Muscle layer of colon (tissue), 2 donors: ENCODE measurements around the gene NKX2-8.

Experiments used
- H3K27ac ChIP-seq: one replicate; pipeline ENCODE4 v1.7.0; 2013; ENCODE audit warnings: low read depth, mild to moderate bottlenecking, low read length, moderate library complexity
- H3K27me3 ChIP-seq, 2 donors: one replicate each; pipeline ENCODE4 v1.7.0; 2013; ENCODE audit warnings: low read length in 2 of 2, mild to moderate bottlenecking in 2 of 2; ENCODE audit not compliant: insufficient read depth in 2 of 2, control insufficient read depth in 1 of 2
- H3K36me3 ChIP-seq: one replicate; pipeline ENCODE4 v1.7.0; 2013; ENCODE audit warnings: mild to moderate bottlenecking, low read length; ENCODE audit not compliant: insufficient read depth
- H3K4me1 ChIP-seq: one replicate; pipeline ENCODE4 v1.7.0; 2013; ENCODE audit warnings: mild to moderate bottlenecking, low read length; ENCODE audit not compliant: insufficient read depth
- H3K4me3 ChIP-seq, 2 donors: one replicate each; pipeline ENCODE4 v1.7.0; 2013; ENCODE audit warnings: low read length in 2 of 2, low read depth in 1 of 2, mild to moderate bottlenecking in 1 of 2, moderate library complexity in 1 of 2
- H3K9ac ChIP-seq: one replicate; pipeline ENCODE4 v1.7.0; 2013; ENCODE audit warnings: low read length
- H3K9me3 ChIP-seq: one replicate; pipeline ENCODE4 v1.7.0; 2013; ENCODE audit warnings: mild to moderate bottlenecking, low read length
- donor health status: abdominal sarcoma.
- donor health status: Adenocarcinoma of cecum.

The NKX2-8 gene

GRCh38 chr14:36600431-36600830 lies 18.0 kb upstream of the NKX2-8 start:
- Histone ChIP-seq H3K9ac (no peak overlapping the region), H3K4me1 (no peaks in the 10 kb centered on the region), H3K36me3 (no peaks in the 10 kb centered on the region), H3K4me3 (no peak overlapping the region), H3K27ac (no peak overlapping the region), H3K27me3 (no peaks in the 10 kb centered on the region), H3K9me3 (no peaks in the 10 kb centered on the region)

GRCh38 chr14:36591482-36591881 lies 9.1 kb upstream of the NKX2-8 start:
- no peaks in the 10 kb centered on the region for H3K36me3 ChIP-seq
- no peaks in the 10 kb centered on the region for H3K4me1 ChIP-seq
- no peaks in the 10 kb centered on the region for H3K9me3 ChIP-seq
- no peak overlapping the region for H3K4me3 ChIP-seq
- peaks cover 19 to 21% of the 10 kb centered on the region in 2 donors for H3K27me3 ChIP-seq
- H3K27ac ChIP-seq: no peak overlapping the region
- H3K9ac ChIP-seq: no peak overlapping the region

- H3K27me3 ChIP-seq: peaks cover 21 to 34% of the 10 kb centered on the region in 2 donors
- no peak overlapping the region for H3K9ac ChIP-seq
- no peak overlapping the region for H3K4me3 ChIP-seq
- no peaks in the 10 kb centered on the region for H3K36me3 ChIP-seq
- H3K9me3 ChIP-seq: no peaks in the 10 kb centered on the region
- no peak overlapping the region for H3K27ac ChIP-seq
- no peaks in the 10 kb centered on the region for H3K4me1 ChIP-seq
Observed at GRCh38 chr14:36588788-36589187, 6.4 kb upstream of the NKX2-8 start.

- Histone ChIP-seq H3K36me3 (no peaks in the 10 kb centered on the region), H3K4me3 (no peak overlapping the region), H3K27ac (no peak overlapping the region), H3K27me3 (peaks cover 21 to 38% of the 10 kb centered on the region in 2 donors), H3K4me1 (no peaks in the 10 kb centered on the region), H3K9me3 (no peaks in the 10 kb centered on the region), H3K9ac (no peak overlapping the region)
Observed at GRCh38 chr14:36588119-36588518, 5.7 kb upstream of the NKX2-8 start.

- Histone ChIP-seq H3K27me3 (peaks cover 12 to 52% of the 10 kb centered on the region in 2 donors), H3K4me1 (no peaks in the 10 kb centered on the region), H3K9ac (no peak overlapping the region), H3K36me3 (no peaks in the 10 kb centered on the region), H3K4me3 (no peak overlapping the region), H3K27ac (no peak overlapping the region), H3K9me3 (no peaks in the 10 kb centered on the region)
Observed at GRCh38 chr14:36585100-36585499, 2.7 kb upstream of the NKX2-8 start.

DNA sequence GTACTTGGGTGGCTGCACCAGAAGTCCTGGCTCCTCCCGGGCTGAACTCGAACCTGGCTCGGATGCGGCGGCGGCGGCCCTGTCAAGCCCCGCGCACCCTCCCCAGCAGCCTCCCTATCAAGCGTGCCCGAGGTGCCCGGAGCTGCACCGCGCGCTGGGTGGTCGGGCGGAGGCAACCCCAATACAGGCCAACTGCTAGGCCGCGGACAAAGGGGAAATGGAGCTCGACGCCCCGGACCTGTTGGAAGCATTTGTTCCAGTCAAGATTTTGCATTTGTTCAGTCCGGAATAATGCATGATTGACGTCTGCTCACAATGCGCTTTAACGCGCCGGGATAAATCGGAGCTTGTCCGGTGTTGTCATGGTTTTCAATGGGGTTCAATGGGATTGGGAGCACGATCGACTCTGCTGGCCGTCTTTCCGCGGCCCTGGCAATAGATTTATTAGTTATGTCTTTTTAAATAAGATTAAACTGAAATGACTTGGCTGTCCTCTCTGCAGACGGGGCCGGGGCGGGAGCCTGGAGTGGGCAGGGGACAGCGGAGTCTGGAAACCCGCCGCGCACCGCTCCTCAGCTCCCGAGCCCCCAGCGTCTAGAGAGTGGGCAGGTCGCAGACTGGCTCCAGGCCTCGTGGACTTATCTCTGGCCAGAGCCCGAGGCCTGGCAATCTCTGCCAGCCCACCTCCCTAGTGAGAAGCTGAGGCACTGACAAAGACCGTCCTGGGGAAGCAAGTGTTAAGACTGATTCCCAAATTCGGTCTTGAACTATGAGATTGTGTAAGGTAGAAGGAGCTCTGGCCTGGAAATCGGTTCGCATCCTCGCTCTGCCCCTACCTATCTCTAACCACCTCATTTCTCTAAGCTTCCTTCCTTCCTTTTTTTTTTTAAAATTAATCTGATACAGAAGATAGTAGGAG lies 1.7 kb upstream of the NKX2-8 start:
- Histone ChIP-seq H3K4me3 (no peak overlapping the region), H3K9ac (no peak overlapping the region), H3K36me3 (no peaks in the 10 kb centered on the region), H3K27me3 (peaks cover 10 to 61% of the 10 kb centered on the region in 2 donors), H3K4me1 (no peaks in the 10 kb centered on the region), H3K27ac (no peak overlapping the region), H3K9me3 (no peaks in the 10 kb centered on the region)

- no peak overlapping the region for H3K27ac ChIP-seq
- no peaks in the 10 kb centered on the region for H3K4me1 ChIP-seq
- H3K9ac ChIP-seq: no peak overlapping the region
- no peak overlapping the region for H3K4me3 ChIP-seq
- no peaks in the 10 kb centered on the region for H3K9me3 ChIP-seq
- peaks cover 13 to 65% of the 10 kb centered on the region in 2 donors for H3K27me3 ChIP-seq
- no peaks in the 10 kb centered on the region for H3K36me3 ChIP-seq
Observed at GRCh38 chr14:36583242-36583892, 953 bp upstream of the NKX2-8 start.

- H3K9me3 ChIP-seq: no peaks in the 10 kb centered on the region
Observed at GRCh38 chr14:36582874-36583241, 444 bp upstream of the NKX2-8 start.

DNA sequence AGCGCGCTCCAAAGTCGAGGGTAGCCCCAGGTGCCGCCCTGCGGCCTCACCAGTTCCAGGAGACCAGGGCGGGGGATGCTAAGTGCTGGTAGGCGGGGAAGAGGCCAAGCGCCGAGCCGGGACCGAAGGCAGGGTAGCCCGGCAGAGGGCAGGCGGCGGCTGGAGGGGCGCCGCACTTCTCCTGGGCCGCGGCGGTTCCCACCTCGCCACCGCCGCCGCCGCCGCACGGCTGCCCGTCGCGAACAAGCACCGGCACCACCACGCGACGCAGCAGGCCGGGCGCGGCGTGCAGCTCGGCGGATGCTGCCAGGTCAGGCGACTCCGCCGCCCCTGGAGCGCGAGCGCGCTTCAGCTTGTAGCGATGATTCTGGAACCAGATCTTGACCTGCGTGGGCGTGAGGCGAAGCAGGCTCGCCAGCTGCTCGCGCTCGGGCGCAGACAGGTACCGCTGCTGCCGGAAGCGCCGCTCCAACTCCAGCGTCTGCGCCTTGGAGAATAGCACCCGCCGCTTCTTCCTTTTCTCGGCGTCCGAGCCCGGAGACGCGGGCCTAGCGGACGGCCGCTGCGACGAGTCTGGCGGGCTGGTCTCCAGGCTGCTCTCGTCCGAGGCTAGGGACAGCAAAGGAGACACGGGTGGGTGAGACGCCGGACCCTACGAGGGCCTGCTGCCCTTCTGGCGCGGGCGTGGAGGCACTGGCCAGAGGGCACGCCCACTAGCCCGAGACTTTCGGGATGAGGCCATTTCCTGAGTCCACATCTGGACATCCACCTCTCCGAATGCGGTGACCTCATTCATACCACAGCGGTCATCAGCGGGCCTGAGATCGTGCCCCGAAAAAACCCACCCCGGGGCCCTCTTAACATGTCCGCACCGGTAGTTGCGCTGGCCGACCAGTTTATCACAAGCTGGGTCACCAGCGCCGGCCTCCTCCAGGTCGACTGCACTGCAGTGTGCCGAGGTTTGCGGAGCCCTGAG lies 1.3 kb downstream of the NKX2-8 start:
- peaks cover 9 to 71% of the 10 kb centered on the region in 2 donors for H3K27me3 ChIP-seq
- peak overlapping the region; percentile 37 to 49 for H3K4me3 ChIP-seq
- no peaks in the 10 kb centered on the region for H3K4me1 ChIP-seq
- H3K27ac ChIP-seq: no peak overlapping the region
- H3K9ac ChIP-seq: no peak overlapping the region
- H3K9me3 ChIP-seq: no peaks in the 10 kb centered on the region
- H3K36me3 ChIP-seq: no peaks in the 10 kb centered on the region

More at GRCh38 chr14:36582874-36583241, 444 bp upstream of the NKX2-8 start:
- H3K4me1 ChIP-seq: no peaks in the 10 kb centered on the region
- H3K27ac ChIP-seq: no peak overlapping the region
- no peak overlapping the region for H3K9ac ChIP-seq
- H3K27me3 ChIP-seq: peaks cover 9 to 68% of the 10 kb centered on the region in 2 donors
- no peak overlapping the region for H3K4me3 ChIP-seq
- no peaks in the 10 kb centered on the region for H3K36me3 ChIP-seq

DNA sequence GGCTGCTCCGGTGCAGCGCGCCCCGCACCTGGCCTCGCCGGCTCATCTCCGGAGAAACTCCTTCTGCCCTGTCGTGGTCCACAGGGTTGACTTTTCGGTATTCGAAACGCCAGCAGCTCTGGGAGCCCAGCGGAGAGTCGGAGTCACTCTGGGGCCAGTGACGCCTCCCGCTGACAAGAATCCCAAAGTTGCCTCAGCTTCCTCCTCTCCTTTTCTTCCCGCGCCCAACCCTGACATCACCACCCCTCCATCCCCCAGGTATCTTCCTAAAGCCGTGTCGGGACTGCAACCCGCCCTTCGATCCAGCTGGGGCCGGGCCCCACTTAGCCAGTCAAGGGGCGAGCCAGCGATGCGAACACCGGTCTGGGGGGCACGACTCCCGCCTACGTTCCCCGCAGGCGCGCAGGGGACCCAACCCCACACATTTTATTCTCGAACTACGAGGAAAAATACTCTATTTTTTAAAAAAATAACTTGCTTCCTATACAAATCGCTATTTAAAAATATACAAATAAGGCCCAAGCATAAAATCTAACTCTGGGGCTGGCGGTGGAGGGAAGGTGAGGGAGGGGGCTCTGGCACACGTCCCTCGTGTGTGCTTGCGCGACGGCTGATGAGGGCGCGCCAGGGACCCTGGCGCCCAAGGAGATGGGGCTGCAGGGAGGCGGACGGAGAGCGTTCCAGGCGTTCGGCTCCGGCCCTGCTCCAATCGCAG lies 2.1 kb downstream of the NKX2-8 start:
- Histone ChIP-seq H3K27ac (no peak overlapping the region), H3K4me3 (peak overlapping the region in 1 of 2 donors; percentile 37), H3K4me1 (no peaks in the 10 kb centered on the region), H3K36me3 (no peaks in the 10 kb centered on the region), H3K9me3 (no peaks in the 10 kb centered on the region), H3K27me3 (peaks cover 9 to 67% of the 10 kb centered on the region in 2 donors), H3K9ac (no peak overlapping the region)
